NAMALWA (cell line): ENCODE data around the gene LCMT1.
"Not testable (repeated sequence)": the region's sequence is repeated elsewhere in the genome, so short reads cannot be mapped to it uniquely, and the experiment has no call there.

ENCODE experiments used
- DNase-seq: peaks from one replicate; pipeline ENCODE4 v3.0.0-alpha.2; 2015; ENCODE audit warnings: low spot score

The LCMT1 gene

GRCh38 chr16:25095636-25096035 lies 15.9 kb upstream of the LCMT1 start:
- DNase-seq = no peak

DNA sequence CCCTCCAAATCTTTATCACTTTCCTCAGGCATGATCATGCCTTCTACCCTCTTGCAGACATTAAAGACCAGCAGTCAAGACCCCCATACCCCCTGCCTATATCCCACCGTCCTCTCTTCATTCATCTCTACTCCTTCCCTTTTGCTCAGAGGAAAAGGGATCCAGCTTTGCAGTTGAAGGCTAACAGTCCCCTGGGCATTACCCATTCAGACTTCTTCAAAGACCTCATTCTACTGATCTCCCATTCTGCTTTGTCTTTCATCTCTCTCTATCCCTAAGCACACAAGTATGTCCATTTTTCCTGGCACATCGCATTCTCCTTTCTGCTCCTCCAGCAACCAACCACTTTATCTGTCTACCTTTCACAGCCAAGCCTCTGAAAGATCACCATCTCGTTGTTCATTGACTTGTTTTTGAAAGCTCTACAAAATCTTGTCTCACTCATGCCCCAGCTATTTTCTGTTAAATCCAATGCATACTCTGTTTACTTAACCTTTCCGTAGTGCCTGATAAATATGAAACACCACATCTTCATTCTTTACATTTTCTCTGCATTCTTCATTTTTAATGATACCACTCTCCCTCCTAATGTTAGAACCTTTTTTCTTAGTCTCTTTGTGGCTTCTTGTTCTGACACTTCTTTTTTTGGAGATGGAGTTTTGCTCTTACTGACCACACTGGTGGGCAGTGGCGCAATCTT lies 14.1 kb upstream of the LCMT1 start:
- DNase-seq = no peak

- DNase-seq = no peak
Measured at GRCh38 chr16:25100511-25100910, 11.0 kb upstream of the LCMT1 start.

DNA sequence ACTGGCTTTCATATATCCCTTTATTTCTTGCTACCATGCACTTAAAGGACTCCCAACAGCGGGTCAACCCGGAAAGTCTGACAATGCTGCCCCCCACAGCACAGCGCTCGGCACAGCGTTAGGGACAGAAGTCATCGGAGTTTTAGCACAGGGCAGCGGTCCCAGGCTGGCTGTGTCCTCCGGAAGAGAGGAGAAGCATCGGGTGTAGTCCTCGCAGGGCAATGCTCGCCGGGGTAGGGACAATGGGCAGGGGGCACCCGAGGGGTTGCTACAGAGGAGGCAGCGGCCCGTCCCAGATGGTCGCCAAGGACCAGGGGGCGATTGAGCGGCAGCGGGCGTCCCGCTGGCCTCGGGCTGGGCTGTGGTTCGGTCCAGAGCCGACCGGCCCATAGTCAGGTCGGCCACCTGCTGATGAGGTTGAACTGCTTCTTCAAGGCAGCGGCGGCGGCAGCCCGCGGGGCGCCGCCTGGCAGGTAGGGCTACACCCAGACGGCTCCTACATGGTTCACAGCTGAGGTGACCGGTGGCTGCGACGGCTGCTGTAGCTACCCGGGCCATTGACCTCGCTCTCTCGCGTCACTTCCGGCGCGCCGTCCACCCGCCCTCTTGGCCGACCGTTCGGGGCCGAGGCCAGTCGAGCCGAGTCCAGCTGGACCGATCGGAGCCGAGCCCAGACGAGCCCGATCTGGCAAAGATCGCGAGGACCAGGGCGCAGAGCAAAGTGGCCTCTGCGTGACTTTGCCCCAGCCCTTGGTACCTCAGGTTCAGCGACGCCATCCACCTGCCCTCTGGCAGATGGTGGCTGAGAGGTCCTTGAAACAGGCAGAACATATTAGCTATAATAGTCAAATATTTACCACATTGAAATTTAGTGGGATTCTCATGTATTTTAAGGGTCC lies 4.7 kb upstream of the LCMT1 start:
- peak; percentile 57 for DNase-seq

GRCh38 chr16:25107466-25107792 lies 4.1 kb upstream of the LCMT1 start:
- DNase-seq = no peak

GRCh38 chr16:25108054-25108453 lies 3.5 kb upstream of the LCMT1 start:
- DNase-seq = peak; percentile 58

- no peak for DNase-seq
Measured at GRCh38 chr16:25109643-25110042, 1.9 kb upstream of the LCMT1 start.

- DNase-seq = peak; percentile 51
Measured at GRCh38 chr16:25110387-25110947, 1.1 kb upstream of the LCMT1 start.

DNA sequence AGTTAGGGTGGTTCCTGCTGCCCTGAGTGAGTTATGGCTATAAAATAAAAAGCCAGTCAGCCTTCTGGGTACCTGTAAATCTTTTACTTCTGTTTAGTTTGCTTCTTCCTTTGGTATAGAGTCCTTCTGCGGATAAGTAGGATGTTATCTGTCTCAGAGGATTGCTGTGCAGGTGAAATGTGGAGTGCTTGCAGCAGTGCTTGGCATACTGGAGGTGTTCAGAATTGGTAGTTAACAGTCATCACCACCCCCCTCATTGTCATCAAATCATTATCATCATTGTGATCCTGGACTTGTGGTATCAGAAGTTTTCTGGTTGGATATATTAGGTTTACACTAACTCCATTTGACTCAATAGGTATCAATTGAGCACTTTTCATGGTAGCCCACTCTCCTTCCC lies 2.6 kb downstream of the LCMT1 start:
- no peak for DNase-seq

- DNase-seq = no peak
Measured at GRCh38 chr16:25118851-25119578, 7.5 kb downstream of the LCMT1 start.

DNA sequence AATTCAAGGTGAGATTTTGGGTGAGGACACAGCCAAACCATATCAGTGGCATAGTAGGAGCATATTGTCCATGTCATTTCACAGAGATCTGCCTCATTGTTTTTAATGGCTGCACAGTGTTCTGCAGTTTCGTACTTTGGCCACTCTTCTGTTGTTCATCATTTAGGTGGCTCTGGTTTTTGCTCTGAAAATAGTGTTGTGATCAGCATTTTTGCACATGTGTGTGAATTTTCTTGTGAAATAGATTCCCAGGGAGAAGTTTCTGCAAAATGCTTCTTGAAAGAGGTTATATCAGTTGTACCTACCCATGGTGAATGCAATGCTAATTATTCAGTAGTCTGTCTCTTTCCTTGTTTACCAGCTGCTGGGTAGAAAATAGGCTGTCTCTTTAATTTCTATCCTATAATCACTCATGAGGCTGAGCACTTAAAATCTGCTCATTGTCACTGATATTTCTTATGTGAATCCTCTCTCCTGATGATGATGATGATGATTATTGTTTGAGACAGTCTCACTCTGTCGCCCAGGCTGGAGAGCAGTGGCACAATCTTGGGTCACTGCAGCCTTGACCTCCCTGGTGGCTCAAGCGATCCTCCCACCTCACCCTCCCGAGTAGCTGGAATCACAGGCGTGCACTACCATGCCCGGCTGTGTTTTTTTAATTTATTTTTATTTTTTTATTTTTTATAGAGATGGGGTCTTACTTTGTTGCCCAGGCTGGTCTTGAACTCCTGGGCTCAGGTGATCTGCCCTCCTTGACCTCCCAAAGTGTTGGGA lies 10.5 kb downstream of the LCMT1 start:
- DNase-seq = no peak

DNA sequence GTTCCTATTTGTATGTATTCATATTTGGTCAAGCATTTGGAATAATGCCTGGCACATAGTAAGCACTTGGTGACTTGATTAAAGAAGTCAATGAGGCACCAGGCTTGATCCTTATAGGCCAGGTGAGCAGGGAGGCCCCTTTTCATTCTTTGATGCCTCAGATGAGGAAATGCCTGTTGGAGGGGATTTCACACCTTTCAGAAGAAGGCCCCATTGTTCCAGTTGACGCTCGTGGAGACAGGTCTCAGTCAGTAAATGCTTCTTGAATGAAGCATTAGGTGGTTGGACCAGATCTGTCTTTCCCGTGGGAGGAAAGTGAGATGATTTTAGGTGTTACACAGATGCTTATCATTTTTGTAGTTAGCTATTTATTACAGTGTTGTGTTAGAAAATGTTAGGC lies 13.0 kb downstream of the LCMT1 start:
- DNase-seq = no peak

- DNase-seq = not testable (repeated sequence)
Measured at GRCh38 chr16:25126086-25126666, 14.6 kb downstream of the LCMT1 start.

- DNase-seq = peak; percentile 50
Measured at GRCh38 chr16:25126820-25127232, 15.3 kb downstream of the LCMT1 start.

- not testable (repeated sequence) for DNase-seq
Measured at GRCh38 chr16:25132751-25133150, 21.2 kb downstream of the LCMT1 start.

DNA sequence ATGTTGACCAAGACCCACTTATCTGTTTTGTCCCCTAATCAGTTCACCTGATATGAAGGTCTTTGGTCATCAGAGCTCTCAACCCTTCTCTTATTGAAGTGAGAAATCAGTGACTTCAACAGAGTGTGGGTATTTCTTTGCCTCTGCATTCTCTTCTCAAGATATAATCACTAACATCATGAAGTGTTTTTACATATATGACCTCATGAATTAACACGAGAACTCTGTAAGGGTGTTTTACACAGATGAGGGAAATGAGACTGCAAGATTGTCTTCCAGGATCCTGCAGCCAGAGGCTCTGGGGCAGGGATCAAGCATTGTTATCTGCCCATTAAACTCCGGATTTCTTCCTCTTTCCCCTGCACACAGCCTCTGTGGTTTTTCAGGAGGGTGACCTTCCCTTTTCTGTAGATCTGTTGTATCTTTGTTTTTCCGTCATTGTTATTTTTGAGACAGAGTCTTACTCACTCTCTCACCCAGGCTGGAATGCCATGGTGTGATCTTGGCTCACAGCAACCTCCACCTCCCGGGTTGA lies 22.7 kb downstream of the LCMT1 start:
- no peak for DNase-seq

GRCh38 chr16:25135254-25135878 lies 23.8 kb downstream of the LCMT1 start:
- no peak for DNase-seq

DNA sequence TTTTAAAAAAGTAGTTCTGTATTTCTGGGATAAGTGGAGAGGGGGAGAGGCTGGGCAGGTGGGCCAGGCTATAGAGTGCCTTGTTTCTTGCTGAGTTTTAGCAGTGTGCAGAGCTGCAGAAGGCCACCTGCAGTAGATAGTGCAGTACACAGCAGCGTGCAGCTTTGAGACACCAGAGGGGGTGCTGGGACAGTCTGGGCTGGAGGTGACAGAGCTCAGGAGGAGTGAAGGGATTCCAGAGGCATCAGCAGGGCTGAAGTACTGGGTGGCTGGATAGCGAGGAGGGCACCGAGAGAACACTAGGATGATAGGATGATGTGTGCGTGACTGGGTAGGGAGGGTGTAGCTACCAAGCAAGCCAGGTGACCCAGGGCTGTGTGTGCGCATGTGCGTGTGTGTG lies 26.6 kb downstream of the LCMT1 start:
- DNase-seq = no peak

- DNase-seq = no peak
Measured at GRCh38 chr16:25140459-25140858, 28.9 kb downstream of the LCMT1 start.

GRCh38 chr16:25141648-25142047 lies 30.1 kb downstream of the LCMT1 start:
- no peak for DNase-seq

DNA sequence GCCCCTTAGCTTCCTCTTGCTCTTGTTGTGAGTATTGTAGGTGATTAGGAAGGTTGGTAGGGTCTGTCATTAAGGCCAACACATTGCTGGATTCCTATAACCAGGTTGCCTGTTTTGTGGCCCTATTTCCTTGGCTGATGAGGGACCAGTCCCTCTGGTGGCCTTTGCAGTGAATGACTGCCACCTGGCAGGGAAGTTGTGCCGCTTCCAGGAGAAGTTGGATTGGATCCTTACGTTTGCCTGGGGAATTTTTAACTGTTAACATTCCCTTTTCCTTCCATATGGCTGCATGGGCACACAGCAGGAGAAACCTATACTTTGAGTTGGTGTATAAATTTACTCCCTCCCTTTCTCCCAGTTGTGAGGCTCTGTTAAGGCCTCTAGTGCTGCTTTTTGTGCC lies 32.4 kb downstream of the LCMT1 start:
- DNase-seq = no peak
